GM11168 (cell line): ENCODE data around the gene NEUROD1.

Experiments used
- in situ Hi-C: fragments of 300-500 bp; cut with MboI; formaldehyde crosslinking; loops from one replicate; pipeline ENCODE4 v1.12.0; 2022; ENCODE audit warnings: low sequenced_read_pairs; ENCODE audit not compliant: unreplicated experiment

NEUROD1 gene

DNA sequence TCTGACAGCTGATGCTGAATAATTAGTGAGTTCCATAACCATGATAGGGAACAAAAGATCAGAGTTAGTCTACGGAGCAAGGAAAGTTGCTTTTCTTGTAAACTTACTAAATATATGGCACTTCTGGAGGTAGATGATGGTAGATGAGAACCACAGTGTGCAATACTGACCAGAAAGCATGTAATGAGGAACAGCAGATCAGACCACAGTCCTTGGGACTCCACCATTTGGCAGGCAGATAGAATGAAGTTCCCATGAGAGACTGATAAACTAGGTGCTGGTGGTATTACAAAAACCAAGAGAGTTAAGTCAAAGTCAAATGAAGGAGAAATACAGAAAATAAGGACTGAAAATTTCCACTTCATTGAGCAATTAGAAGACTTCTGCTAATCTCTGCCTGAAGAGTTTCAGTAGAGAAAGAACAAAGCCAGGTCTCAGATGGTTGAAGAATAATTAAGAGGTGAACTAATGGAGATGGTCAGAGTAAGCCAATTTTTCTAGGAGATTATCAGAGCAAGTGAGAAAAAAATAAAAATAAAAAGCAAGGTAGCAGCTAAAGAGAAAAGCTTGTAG, 33.8 kb downstream of the NEUROD1 start:
- in situ Hi-C loops, result no loop called here

DNA sequence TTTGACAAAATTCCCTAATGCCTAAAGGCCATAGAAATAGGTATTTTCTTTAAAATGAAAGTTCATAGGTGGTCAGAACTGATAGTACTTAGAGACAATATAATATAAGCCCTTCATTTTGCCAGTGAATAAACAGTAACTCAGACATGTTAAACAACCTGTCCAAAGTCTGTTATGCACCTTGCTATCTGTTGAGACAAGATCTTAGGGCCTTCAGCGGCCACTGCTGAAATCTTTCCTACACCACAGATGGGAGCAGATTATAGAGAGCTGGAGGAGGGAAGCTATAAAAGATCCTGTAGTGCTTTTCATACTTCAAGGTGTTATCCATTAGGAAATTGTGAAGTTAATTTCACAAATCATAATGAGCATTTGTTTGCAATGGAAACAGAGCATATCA, 37.2 kb downstream of the NEUROD1 start:
- in situ Hi-C loops, result no loop called here

DNA sequence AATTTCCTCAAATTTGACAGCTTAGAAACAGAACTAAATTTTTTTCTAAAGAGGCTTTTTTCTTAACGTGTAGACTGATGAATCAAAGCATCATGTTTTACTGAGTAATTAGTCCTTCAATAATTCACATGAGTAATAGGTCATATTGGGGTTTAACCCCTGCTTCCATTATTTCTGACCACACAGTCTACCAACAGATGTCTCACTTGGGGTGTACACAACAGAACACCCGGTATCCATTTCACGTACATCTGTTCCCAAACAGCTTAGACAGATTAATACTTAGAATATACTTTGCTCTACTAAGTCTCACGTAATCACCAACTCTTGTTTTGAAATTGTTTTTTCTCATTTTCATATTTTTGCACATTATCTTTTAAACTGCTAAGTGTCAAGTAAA, 38.2 kb downstream of the NEUROD1 start:
- in situ Hi-C loops, result no loop called here

GRCh38 chr2:181639686-181640085, 40.6 kb downstream of the NEUROD1 start:
- in situ Hi-C loops, result no loop called here

- in situ Hi-C loops, result no loop called here
Observed at GRCh38 chr2:181632733-181633401, 47.5 kb downstream of the NEUROD1 start.

- in situ Hi-C loops, result no loop called here
Observed at GRCh38 chr2:181628590-181629585, 51.4 kb downstream of the NEUROD1 start.

DNA sequence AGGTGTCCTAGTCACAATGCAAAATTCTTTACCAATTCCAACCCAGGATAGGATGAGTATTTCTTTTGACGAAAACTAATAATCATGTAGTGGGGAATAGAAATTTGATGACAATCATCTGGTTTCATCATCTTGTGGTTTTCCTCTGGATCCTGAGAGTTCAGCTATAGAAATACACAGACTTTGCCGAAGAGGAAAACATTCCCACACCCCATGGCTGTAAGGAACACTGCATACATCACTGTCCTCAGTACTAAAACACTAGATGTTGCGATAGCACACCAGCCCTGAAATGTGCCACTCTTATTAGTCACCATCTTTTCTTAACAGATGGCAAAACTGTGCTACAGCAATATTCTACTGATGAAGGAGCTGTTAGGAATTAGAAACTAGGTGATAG, 52.8 kb downstream of the NEUROD1 start:
- in situ Hi-C loops, result no loop called here

- in situ Hi-C loops, result no loop called here
Observed at GRCh38 chr2:181626671-181627070, 53.6 kb downstream of the NEUROD1 start.
